ENCODE data around the gene PTPRA.

DNA sequence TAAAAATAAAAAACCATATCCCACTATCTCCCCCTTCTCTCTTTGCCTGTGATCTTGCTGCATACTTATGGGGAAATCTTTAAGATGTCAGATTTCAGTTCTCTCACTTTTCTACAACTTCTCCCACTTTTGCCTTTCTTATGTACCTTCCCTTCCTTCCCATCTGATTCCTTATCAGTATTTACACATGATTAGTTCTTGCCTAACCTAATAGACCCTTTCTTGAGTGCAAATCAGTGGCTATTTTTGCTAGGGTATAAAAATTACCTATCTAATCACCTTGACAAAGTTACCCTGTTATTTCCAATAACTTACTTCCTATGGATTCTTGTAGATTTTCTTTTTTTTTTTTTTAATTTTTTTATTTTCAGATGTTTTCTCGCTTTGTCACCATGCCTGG lies 75.7 kb downstream of the PTPRA start:
- no peak for TF ChIP-seq POLR2A (IDR thresholded peaks at IDR 0.05)
- TF ChIP-seq, protein P1, sequence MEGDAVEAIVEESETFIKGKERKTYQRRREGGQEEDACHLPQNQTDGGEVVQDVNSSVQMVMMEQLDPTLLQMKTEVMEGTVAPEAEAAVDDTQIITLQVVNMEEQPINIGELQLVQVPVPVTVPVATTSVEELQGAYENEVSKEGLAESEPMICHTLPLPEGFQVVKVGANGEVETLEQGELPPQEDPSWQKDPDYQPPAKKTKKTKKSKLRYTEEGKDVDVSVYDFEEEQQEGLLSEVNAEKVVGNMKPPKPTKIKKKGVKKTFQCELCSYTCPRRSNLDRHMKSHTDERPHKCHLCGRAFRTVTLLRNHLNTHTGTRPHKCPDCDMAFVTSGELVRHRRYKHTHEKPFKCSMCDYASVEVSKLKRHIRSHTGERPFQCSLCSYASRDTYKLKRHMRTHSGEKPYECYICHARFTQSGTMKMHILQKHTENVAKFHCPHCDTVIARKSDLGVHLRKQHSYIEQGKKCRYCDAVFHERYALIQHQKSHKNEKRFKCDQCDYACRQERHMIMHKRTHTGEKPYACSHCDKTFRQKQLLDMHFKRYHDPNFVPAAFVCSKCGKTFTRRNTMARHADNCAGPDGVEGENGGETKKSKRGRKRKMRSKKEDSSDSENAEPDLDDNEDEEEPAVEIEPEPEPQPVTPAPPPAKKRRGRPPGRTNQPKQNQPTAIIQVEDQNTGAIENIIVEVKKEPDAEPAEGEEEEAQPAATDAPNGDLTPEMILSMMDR (IDR thresholded peaks at IDR 0.05), result no peak
